Measurements from ENCODE around the gene SORL1.
"Not testable (repeated sequence)": the region's sequence is repeated elsewhere in the genome, so short reads cannot be mapped to it uniquely, and the experiment has no call there.

Gene SORL1

GRCh38 chr11:121479698-121480238, 27.7 kb downstream of the SORL1 start:
- no peaks in the 10 kb centered on the region for H3K9me3 ChIP-seq (ENCODE audit: low read depth, low read length)
- H3K27ac ChIP-seq, result no peak overlapping the region
- H3K36me3 ChIP-seq (ENCODE audit: insufficient read depth, low read length), result no peaks in the 10 kb centered on the region
- no peak overlapping the region for H3K9ac ChIP-seq (ENCODE audit: insufficient read length)
- TF ChIP-seq POLR2AphosphoS5 (IDR thresholded peaks at IDR 0.05; ENCODE audit: borderline replicate concordance, low read depth, low read length) (no peak), EZH2 (IDR thresholded peaks at IDR 0.05) (no peak), FOXP2 (optimal IDR thresholded peaks at IDR 0.05; ENCODE audit: control extremely low read depth, extremely low read length, insufficient read depth) (no peak)
- no peak for DNase-seq (ENCODE audit: low read depth, low spot score)
- H3K4me3 ChIP-seq, result no peak overlapping the region

DNA sequence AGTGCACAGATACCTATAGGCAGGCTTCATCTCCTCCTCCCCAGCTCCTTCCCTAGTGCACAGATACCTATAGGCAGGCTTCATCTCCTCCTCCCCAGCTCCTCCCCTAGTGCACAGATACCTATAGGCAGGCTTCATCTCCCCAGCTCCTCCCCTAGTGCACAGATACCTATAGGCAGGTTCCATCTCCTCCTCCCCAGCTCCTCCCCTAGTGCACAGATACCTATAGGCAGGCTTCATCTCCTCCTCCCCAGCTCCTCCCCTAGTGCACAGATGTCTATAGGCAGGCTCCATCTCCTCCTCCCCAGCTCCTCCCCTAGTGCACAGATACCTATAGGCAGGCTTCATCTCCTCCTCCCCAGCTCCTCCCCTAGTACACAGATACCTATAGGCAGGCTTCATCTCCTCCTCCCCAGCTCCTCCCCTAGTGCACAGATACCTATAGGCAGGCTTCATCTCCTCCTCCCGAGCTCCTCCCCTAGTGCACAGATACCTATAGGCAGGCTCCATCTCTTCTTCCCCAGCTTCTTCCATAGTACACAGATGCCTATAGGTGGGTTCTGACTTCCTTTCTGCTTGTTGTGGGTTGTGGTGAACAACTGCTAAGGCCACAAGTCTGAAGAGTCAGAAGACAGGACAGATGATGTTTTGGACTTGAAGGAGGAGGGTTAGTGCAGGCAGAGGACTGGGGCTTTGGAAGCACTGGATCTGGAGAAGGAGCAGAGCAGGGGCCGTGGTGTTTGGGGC, 29.5 kb downstream of the SORL1 start:
- H3K9me3 ChIP-seq (ENCODE audit: low read depth, low read length); H3K9ac ChIP-seq (ENCODE audit: insufficient read length); H3K27ac ChIP-seq; DNase-seq (ENCODE audit: low read depth, low spot score); H3K4me3 ChIP-seq; H3K36me3 ChIP-seq (ENCODE audit: insufficient read depth, low read length): not testable (repeated sequence)

DNA sequence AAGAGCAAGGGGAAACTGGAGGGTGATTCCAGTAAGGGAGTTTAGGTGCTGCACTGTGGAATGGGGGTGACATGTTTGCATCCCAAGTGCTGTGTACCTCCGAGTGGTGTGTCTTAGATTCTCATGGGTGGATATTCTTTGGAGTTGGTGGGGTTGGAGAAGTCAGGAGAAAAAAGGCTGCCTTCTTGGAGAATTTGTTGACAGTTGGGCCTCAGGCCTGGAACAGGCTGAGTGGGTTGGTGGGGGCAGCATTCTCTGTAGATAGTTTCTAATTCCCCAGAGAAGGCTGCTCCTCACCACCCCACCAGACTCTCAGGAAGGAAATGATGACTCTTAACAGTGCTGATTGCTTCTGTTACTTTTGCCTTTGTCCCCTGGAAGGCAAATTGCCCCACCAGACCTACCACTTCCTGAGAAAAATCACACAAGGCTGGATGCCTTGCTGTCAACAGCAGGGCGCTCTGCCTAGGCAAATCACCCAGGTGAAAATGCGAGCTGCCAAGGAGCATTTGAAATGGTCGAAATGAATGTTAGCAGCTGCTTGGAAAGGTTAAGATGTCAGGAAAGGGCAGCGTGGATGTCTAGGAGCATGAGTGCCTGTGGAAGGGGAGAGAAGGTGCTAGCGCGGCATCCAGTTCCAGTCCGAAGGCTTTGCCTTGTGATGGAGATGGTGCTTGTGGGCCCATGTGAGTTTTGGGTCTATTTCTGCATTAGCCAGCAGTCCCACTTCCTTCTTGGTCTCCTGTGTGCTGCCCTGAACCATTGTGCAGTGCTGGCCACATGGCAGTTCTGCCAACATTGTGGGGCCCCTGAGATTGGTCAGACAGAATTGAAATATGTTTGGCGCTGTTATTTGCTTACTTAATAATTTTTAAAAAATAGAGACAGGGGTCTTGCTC, 30.4 kb downstream of the SORL1 start:
- DNase-seq (ENCODE audit: low read depth, low spot score), result no peak
- no peak for TF ChIP-seq POLR2AphosphoS5 (IDR thresholded peaks at IDR 0.05; ENCODE audit: borderline replicate concordance, low read depth, low read length)
- no peak for TF ChIP-seq FOXP2 (optimal IDR thresholded peaks at IDR 0.05; ENCODE audit: control extremely low read depth, extremely low read length, insufficient read depth)
- TF ChIP-seq EZH2 (IDR thresholded peaks at IDR 0.05), result no peak
- Histone ChIP-seq H3K9ac (ENCODE audit: insufficient read length) (no peak overlapping the region), H3K4me3 (no peak overlapping the region), H3K27ac (no peak overlapping the region), H3K36me3 (ENCODE audit: insufficient read depth, low read length) (no peaks in the 10 kb centered on the region), H3K9me3 (ENCODE audit: low read depth, low read length) (no peaks in the 10 kb centered on the region)

DNA sequence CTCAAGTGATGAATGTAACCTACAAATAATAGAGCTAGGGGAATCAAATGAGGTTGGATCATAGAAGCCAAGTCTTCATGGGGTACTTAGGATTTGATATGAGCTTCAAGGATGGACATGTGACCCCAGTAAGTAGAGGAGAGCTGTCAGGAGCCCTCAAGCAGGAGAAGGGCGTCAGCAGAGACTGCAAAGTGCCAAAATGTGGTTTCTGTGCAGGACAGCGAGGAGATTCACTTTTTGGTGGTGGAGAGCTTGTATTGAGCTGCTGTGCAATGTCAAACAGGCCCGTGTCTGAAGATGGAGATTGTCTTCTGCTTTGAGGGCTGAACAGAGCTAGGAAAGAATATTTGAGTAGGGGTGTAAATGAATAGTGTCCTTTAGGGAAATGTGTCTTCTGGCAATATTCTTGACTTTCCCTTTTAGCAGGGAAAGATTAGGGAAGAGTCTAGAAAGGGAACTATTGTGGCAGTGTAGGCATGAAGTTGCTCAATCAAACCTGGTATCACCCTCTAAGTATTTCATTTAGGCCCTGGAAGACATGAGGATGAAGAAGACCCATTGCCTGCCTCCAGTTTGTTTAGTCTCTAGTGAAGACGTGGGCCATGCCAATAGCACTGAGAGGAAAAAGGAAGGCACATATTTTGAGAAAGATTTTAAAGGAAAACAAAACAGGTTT, 31.8 kb downstream of the SORL1 start:
- TF ChIP-seq FOXP2 (optimal IDR thresholded peaks at IDR 0.05; ENCODE audit: control extremely low read depth, extremely low read length, insufficient read depth) (no peak), EZH2 (IDR thresholded peaks at IDR 0.05) (no peak), POLR2AphosphoS5 (IDR thresholded peaks at IDR 0.05; ENCODE audit: borderline replicate concordance, low read depth, low read length) (no peak)
- Histone ChIP-seq H3K36me3 (ENCODE audit: insufficient read depth, low read length) (no peaks in the 10 kb centered on the region), H3K4me3 (no peak overlapping the region), H3K27ac (no peak overlapping the region), H3K9ac (ENCODE audit: insufficient read length) (no peak overlapping the region), H3K9me3 (ENCODE audit: low read depth, low read length) (no peaks in the 10 kb centered on the region)
- DNase-seq (ENCODE audit: low read depth, low spot score), result no peak

GRCh38 chr11:121485216-121485615, 33.1 kb downstream of the SORL1 start:
- H3K9me3 ChIP-seq (ENCODE audit: low read depth, low read length), result no peaks in the 10 kb centered on the region
- H3K4me3 ChIP-seq, result no peak overlapping the region
- no peaks in the 10 kb centered on the region for H3K36me3 ChIP-seq (ENCODE audit: insufficient read depth, low read length)
- no peak for TF ChIP-seq FOXP2 (optimal IDR thresholded peaks at IDR 0.05; ENCODE audit: control extremely low read depth, extremely low read length, insufficient read depth)
- no peak for TF ChIP-seq EZH2 (IDR thresholded peaks at IDR 0.05)
- TF ChIP-seq POLR2AphosphoS5 (IDR thresholded peaks at IDR 0.05; ENCODE audit: borderline replicate concordance, low read depth, low read length), result no peak
- no peak overlapping the region for H3K9ac ChIP-seq (ENCODE audit: insufficient read length)
- H3K27ac ChIP-seq, result no peak overlapping the region
- no peak for DNase-seq (ENCODE audit: low read depth, low spot score)

DNA sequence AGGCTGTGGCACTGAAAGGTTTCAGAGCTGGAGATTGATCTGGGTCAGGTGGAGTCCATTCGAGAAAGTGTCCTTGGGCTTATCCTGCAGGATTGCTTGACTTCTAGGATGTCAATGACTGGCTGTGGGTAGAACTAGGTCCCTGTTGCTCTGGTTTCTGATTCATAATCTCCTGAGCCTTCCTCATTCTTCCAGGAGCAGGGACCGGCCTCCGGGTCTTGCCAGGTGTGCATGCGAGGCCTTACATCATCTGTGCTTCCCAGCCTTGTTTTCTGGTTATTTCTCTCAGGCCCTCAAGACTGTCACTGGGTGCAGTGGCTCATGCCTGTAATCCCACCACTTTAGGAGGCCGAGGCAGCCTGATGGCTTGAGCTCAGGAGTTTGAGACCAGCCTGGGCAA, 33.9 kb downstream of the SORL1 start:
- no peak overlapping the region for H3K9ac ChIP-seq (ENCODE audit: insufficient read length)
- no peak for TF ChIP-seq EZH2 (IDR thresholded peaks at IDR 0.05)
- TF ChIP-seq FOXP2 (optimal IDR thresholded peaks at IDR 0.05; ENCODE audit: control extremely low read depth, extremely low read length, insufficient read depth), result no peak
- TF ChIP-seq POLR2AphosphoS5 (IDR thresholded peaks at IDR 0.05; ENCODE audit: borderline replicate concordance, low read depth, low read length), result no peak
- no peak overlapping the region for H3K27ac ChIP-seq
- no peaks in the 10 kb centered on the region for H3K36me3 ChIP-seq (ENCODE audit: insufficient read depth, low read length)
- DNase-seq (ENCODE audit: low read depth, low spot score), result no peak
- H3K4me3 ChIP-seq, result no peak overlapping the region
- no peaks in the 10 kb centered on the region for H3K9me3 ChIP-seq (ENCODE audit: low read depth, low read length)

- Histone ChIP-seq H3K9me3 (ENCODE audit: low read depth, low read length) (no peaks in the 10 kb centered on the region), H3K4me3 (no peak overlapping the region), H3K9ac (ENCODE audit: insufficient read length) (no peak overlapping the region), H3K36me3 (ENCODE audit: insufficient read depth, low read length) (no peaks in the 10 kb centered on the region), H3K27ac (no peak overlapping the region)
- no peak for DNase-seq (ENCODE audit: low read depth, low spot score)
- no peak for TF ChIP-seq FOXP2 (optimal IDR thresholded peaks at IDR 0.05; ENCODE audit: control extremely low read depth, extremely low read length, insufficient read depth)
- no peak for TF ChIP-seq POLR2AphosphoS5 (IDR thresholded peaks at IDR 0.05; ENCODE audit: borderline replicate concordance, low read depth, low read length)
- no peak for TF ChIP-seq EZH2 (IDR thresholded peaks at IDR 0.05)
Observed at GRCh38 chr11:121487191-121487590, 35.1 kb downstream of the SORL1 start.

DNA sequence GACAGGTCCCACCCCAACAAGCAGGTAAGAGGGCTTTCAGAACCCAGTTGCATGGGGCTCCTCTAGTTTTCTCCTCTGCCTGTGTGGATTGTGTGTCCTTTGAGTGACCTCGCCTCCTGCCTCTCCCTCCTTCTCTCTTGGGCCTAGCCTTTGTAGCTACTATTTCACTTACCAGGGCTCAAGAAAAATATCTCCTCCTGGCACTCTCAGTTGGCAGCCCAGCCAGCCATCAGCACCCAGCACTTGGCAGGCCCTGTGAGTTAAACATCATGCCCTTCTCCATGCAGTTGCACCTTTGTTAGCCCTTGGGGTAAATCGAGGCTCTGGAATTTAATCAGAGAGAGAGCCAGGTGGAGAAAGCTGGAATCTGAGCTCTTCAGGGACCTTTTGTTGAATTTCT, 36.1 kb downstream of the SORL1 start:
- Histone ChIP-seq H3K4me3 (no peak overlapping the region), H3K9ac (ENCODE audit: insufficient read length) (no peak overlapping the region), H3K27ac (no peak overlapping the region), H3K36me3 (ENCODE audit: insufficient read depth, low read length) (no peaks in the 10 kb centered on the region), H3K9me3 (ENCODE audit: low read depth, low read length) (no peaks in the 10 kb centered on the region)
- no peak for DNase-seq (ENCODE audit: low read depth, low spot score)
- TF ChIP-seq FOXP2 (optimal IDR thresholded peaks at IDR 0.05; ENCODE audit: control extremely low read depth, extremely low read length, insufficient read depth) (no peak), POLR2AphosphoS5 (IDR thresholded peaks at IDR 0.05; ENCODE audit: borderline replicate concordance, low read depth, low read length) (no peak), EZH2 (IDR thresholded peaks at IDR 0.05) (no peak)
